ENCODE results near the gene ERMAP.

- no peak for TF ChIP-seq POLR2AphosphoS5 (IDR thresholded peaks at IDR 0.05; ENCODE audit: low read depth, low read length)
- no peak for TF ChIP-seq SIN3A (IDR thresholded peaks at IDR 0.05; ENCODE audit: borderline replicate concordance, insufficient read depth, low read length)
Measured at GRCh38 chr1:42806171-42806570, 10.8 kb upstream of the ERMAP start.

All from PFSK-1 (cell line).